Gastroesophageal sphincter (tissue), 4 donors: Measurements from ENCODE around the gene COMMD10. TPM values are rescaled to one million over a fixed set of nuclear protein-coding genes. Genes with fewer than 3 reads are reported as not detected.

ENCODE experiments used
- ATAC-seq: fragments of 150-250 bp; one replicate; pipeline ENCODE4 v1.9.1; 2016; ENCODE audit warnings: mild to moderate bottlenecking, moderate library complexity
- H3K27ac ChIP-seq, 4 donors: fragments of 200-600 bp; sonication (generic) in 3 of 4; 1 replicate in 3 of 4; 2 replicates in 1 of 4; pipeline ENCODE4 v1.5.1; 2016 to 2019
- H3K27me3 ChIP-seq: fragments of 200-600 bp; sonication (generic); one replicate; pipeline ENCODE4 v1.5.1; 2019
- H3K36me3 ChIP-seq, 2 donors: fragments of 200-600 bp; sonication (generic); one replicate each; pipeline ENCODE4 v1.5.1; 2019; ENCODE audit warnings: control low read depth in 1 of 2
- H3K4me1 ChIP-seq, 3 donors: fragments of 200-600 bp; sonication (generic); 1 replicate in 2 of 3; 2 replicates in 1 of 3; pipeline ENCODE4 v1.5.1; 2016 to 2019; ENCODE audit warnings: control low read depth in 2 of 3
- H3K4me3 ChIP-seq, 2 donors: fragments of 200-600 bp; sonication (generic); one replicate each; pipeline ENCODE4 v1.5.1; 2019; ENCODE audit warnings: mild to moderate bottlenecking in 1 of 2, moderate library complexity in 1 of 2
- H3K9me3 ChIP-seq, 3 donors: fragments of 200-600 bp; sonication (generic); one replicate each; pipeline ENCODE4 v1.5.1; 2017 to 2019; ENCODE audit warnings: control low read depth in 2 of 3
- EP300 ChIP-seq: sonication (generic); formaldehyde crosslinking; IDR thresholded peaks from one replicate; pipeline ENCODE4 v1.6.1; 2017; ENCODE audit warnings: antibody characterized with exemption, mild to moderate bottlenecking
- POLR2A ChIP-seq, 2 donors: fragments of 450-650 bp; IDR thresholded peaks; one replicate each; pipeline ENCODE4 v1.6.1; 2017; ENCODE audit warnings: antibody characterized with exemption in 2 of 2, mild to moderate bottlenecking in 2 of 2, moderate library complexity in 1 of 2
- POLR2AphosphoS5 ChIP-seq: sonication (generic); formaldehyde crosslinking; IDR thresholded peaks from one replicate; pipeline ENCODE4 v1.6.1; 2017; ENCODE audit warnings: antibody characterized with exemption
- WGBS, 2 donors: methylation state at CpG; one replicate each; pipeline ENCODE4 v1.1.5; 2018; ENCODE audit warnings: low coverage in 1 of 2; 5-methylcytosine and 5-hydroxymethylcytosine counted together
- total RNA-seq, 4 donors: library from RNA; depleted of rRNA; stranded (reverse); fragments of >200 nt; gene quantifications; one replicate each; pipeline ENCODE4 v1.1.0, GENCODE V29; 2016
- TF ChIP-seq, protein P1 (sequence below), 4 experiments: fragments of 200-600 bp in 2 of 4; fragments of 450-650 bp in 2 of 4; sonication (generic) in 1 of 4; IDR thresholded peaks; one replicate each; pipeline ENCODE4 v1.5.1; 2017 to 2019; ENCODE audit warnings: antibody characterized with exemption in 4 of 4, mild to moderate bottlenecking in 2 of 4, moderate library complexity in 2 of 4

Gene COMMD10
- total RNA-seq, 4 donors from 2014 or later: 26.4 to 48.3 (median 29.6) TPM

DNA sequence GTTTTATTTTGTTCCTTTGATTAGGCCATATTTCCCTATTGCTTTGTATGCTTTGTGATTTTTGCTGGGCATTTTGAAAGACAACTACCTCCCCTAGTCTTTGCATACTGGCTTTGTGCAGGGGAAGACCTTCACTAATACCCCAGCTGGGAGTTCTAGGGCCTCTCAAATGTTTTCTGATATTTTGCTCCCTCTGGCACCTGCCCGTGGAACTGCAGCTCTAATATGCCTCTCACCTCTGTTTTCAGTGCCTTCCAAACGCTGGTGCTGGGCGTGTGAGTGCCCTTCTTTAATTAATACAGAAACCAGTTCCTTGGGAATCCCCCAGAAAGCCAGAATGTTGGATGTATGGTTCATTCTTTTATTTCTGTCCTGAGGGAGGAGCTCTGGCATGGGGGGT lies 204.5 kb downstream of the COMMD10 start:
- Histone ChIP-seq H3K9me3 (peaks cover 0 to 30% (median 0%) of the 10 kb centered on the region in 3 donors), H3K36me3 (peaks cover 0 to 6% of the 10 kb centered on the region in 2 donors), H3K27ac (no peak overlapping the region), H3K4me3 (no peak overlapping the region), H3K4me1 (no peaks in the 10 kb centered on the region), H3K27me3 (no peaks in the 10 kb centered on the region)
- ATAC-seq: no peak
- TF ChIP-seq POLR2A (IDR thresholded peaks at IDR 0.05) (no peak), EP300 (no peak), POLR2AphosphoS5 (no peak)
- TF ChIP-seq, protein P1, sequence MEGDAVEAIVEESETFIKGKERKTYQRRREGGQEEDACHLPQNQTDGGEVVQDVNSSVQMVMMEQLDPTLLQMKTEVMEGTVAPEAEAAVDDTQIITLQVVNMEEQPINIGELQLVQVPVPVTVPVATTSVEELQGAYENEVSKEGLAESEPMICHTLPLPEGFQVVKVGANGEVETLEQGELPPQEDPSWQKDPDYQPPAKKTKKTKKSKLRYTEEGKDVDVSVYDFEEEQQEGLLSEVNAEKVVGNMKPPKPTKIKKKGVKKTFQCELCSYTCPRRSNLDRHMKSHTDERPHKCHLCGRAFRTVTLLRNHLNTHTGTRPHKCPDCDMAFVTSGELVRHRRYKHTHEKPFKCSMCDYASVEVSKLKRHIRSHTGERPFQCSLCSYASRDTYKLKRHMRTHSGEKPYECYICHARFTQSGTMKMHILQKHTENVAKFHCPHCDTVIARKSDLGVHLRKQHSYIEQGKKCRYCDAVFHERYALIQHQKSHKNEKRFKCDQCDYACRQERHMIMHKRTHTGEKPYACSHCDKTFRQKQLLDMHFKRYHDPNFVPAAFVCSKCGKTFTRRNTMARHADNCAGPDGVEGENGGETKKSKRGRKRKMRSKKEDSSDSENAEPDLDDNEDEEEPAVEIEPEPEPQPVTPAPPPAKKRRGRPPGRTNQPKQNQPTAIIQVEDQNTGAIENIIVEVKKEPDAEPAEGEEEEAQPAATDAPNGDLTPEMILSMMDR (IDR thresholded peaks at IDR 0.05): no peak
- WGBS, 2 donors: 80% methylated on average over 3 of the region's 3 CpGs; no CpG with 5 or more reads in 1 of the 2 donors

DNA sequence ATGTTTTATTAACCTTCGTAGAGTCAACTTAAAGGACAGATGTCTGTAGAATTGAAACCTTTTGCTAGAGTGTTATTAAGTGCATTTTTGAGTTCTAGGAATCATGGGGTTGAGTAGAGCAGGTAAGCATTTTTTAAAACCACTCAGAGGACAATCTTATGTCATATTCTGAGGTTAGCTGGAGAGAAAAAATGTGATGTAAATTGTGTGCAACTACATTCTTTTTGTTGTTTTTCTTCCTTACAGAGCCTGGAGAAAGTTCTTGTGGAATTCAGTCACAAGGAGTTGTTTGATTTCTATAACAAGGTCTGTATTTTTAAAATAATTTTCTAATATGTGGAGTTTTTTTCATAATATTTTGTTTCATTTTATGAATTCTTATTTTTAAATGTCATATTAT lies 206.4 kb downstream of the COMMD10 start:
- Histone ChIP-seq H3K4me3 (no peak overlapping the region), H3K27me3 (no peaks in the 10 kb centered on the region), H3K9me3 (peaks cover 0 to 30% (median 0%) of the 10 kb centered on the region in 3 donors), H3K27ac (no peak overlapping the region), H3K4me1 (no peaks in the 10 kb centered on the region), H3K36me3 (peaks cover 0 to 6% of the 10 kb centered on the region in 2 donors)
- TF ChIP-seq EP300 (no peak), POLR2A (IDR thresholded peaks at IDR 0.05) (no peak), POLR2AphosphoS5 (no peak)
- TF ChIP-seq, protein P1 (IDR thresholded peaks at IDR 0.05): no peak
- WGBS, 2 donors: 50 to 87% methylated on average over 1 of the region's 1 CpG
- no peak for ATAC-seq

DNA sequence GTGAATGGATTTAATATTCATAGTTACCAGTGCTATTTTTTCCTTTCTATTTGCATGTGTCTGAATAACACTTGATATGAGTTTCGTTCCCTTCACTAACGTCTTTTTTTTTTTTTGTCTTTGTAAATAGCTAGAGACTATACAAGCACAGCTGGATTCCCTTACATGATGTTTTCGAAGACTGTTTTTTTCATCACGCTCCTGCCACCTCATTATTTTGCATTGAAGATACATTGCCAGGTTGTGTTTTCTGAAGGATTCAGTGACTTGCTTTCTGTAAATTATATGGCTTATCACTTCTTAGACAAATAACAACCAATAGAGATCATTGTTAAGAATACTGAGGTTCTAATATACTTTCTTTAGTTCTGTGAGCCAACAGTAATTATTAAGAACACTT lies 207.5 kb downstream of the COMMD10 start:
- Histone ChIP-seq H3K36me3 (peaks cover 0 to 11% of the 10 kb centered on the region in 2 donors), H3K4me3 (no peak overlapping the region), H3K27ac (no peak overlapping the region), H3K4me1 (no peaks in the 10 kb centered on the region), H3K27me3 (no peaks in the 10 kb centered on the region), H3K9me3 (peaks cover 0 to 20% (median 0%) of the 10 kb centered on the region in 3 donors)
- 83 to 93% methylated on average over 4 of the region's 4 CpGs for WGBS, 2 donors
- TF ChIP-seq, protein P1 (IDR thresholded peaks at IDR 0.05): no peak
- no peak for TF ChIP-seq EP300
- TF ChIP-seq POLR2A (IDR thresholded peaks at IDR 0.05): no peak
- no peak for TF ChIP-seq POLR2AphosphoS5
- no peak for ATAC-seq

DNA sequence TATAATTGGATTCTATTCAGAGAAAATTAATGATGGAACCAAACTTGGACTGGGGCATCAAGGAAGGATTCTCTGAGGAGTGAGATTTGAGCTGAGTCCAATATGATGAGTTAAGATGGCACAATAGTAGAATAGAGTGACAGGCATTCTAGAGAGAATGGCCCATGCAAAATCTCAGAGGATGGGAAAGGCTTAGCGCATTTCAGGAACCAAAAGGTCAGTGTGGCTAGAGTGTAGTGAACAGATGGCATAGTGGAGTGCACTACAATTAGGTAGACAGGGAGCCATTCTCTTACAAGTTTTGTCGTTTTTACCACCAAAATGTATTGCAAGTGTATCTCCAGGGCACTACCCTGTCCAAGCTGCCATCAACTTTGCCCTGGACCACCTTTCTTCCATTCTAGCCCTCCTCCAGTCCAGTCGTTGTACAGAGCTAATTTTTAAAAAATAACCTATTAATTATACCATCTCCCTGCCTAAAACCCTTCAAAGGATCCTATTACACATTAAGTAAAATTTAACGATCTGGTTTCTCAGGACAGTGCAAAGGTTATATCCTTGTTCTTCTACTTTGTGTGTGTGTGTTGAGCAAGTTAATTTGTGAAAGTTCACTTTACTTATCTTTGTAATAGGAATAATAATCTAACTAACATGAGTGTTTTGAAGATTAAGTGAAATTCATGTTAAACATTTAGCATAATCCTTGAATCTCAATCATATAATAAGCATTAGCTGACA lies 211.7 kb downstream of the COMMD10 start:
- no peak for ATAC-seq
- no peak overlapping the region for H3K27ac ChIP-seq
- H3K9me3 ChIP-seq: peaks cover 0 to 16% (median 0%) of the 10 kb centered on the region in 3 donors
- 62 to 74% methylated on average over 3 to 4 of the region's 4 CpGs for WGBS, 2 donors
- peaks cover 4 to 42% of the 10 kb centered on the region in 2 donors for H3K36me3 ChIP-seq
- no peaks in the 10 kb centered on the region for H3K27me3 ChIP-seq
- no peaks in the 10 kb centered on the region for H3K4me1 ChIP-seq
- no peak overlapping the region for H3K4me3 ChIP-seq
- TF ChIP-seq POLR2AphosphoS5 (no peak), POLR2A (IDR thresholded peaks at IDR 0.05) (no peak)

DNA sequence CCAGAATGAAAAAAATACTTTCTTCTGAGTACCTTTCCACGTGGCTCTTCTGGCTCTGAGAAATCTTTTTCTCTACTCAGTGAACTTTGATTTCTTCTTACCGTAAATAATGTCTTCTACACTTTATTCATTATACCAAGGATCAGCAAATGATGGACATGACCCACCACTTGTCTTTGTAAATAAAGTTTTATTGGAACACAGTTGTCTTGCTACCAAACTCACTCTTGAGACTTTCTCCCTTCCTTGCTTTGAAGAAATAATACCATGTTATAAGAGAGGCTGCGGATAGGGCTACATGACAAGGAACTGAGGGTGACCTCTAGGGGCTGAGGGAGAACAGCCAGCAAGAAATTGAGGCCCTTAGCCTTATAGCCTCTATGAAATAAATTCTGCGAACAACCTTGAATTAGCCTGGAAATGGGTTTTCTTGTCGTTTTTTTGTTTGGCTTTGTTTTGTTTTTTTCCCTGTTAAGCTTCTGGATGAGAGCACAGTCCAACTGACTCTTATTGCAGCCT lies 212.5 kb downstream of the COMMD10 start:
- no peaks in the 10 kb centered on the region for H3K27me3 ChIP-seq
- H3K4me3 ChIP-seq: no peak overlapping the region
- H3K4me1 ChIP-seq: no peaks in the 10 kb centered on the region
- no peak for ATAC-seq
- no peak for TF ChIP-seq EP300
- TF ChIP-seq, protein P1 (IDR thresholded peaks at IDR 0.05): no peak
- WGBS, 2 donors: 76 to 80% methylated on average over 5 of the region's 5 CpGs
- H3K9me3 ChIP-seq: peaks cover 0 to 16% (median 0%) of the 10 kb centered on the region in 3 donors
- H3K36me3 ChIP-seq: peaks cover 4 to 49% of the 10 kb centered on the region in 2 donors
- no peak overlapping the region for H3K27ac ChIP-seq
